Islet of Langerhans (tissue), 1 donor: Measurements from ENCODE around the gene NCAPG2.
A peak's percentile ranks its signal among the peaks of the same experiment; 100 is the strongest.
"Not testable (repeated sequence)": the region's sequence is repeated elsewhere in the genome, so short reads cannot be mapped to it uniquely, and the experiment has no call there.

Source experiments
- FAIRE-seq: peaks from one replicate; lab custom pipeline; 2011; peaks lifted over from hg19 to GRCh38; lab: Jason Lieb, UNC

Gene NCAPG2

DNA sequence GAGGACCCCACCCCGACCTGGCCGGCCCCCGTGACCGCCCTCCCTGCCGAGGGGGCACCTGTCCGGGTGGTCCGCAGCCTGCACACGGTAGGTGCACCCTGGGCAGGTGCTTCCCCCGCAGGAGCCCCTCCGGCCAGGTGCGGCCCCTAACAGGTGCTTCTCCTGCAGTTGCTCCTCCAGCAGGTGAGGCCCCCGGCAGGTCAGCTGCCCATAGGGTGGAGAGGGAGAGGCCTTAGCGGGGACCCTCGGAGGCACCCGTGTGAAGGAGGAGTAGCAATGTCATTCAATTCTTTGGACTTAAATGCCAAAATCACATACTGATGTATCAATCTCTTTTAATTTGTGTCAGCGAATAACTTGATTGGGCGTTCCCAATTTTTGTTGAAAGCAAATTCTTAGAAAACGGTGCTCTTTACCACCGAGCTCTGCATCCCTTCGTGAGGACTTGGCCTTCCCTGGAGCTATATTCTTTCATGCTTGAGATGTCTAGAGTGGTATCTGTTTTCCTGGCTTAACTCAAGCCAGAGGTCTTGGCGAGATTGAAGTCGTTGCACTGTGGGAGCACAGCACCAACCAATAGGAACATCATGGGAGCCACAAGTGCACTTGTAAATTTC lies 738 bp upstream of the NCAPG2 start:
- FAIRE-seq = no peak

DNA sequence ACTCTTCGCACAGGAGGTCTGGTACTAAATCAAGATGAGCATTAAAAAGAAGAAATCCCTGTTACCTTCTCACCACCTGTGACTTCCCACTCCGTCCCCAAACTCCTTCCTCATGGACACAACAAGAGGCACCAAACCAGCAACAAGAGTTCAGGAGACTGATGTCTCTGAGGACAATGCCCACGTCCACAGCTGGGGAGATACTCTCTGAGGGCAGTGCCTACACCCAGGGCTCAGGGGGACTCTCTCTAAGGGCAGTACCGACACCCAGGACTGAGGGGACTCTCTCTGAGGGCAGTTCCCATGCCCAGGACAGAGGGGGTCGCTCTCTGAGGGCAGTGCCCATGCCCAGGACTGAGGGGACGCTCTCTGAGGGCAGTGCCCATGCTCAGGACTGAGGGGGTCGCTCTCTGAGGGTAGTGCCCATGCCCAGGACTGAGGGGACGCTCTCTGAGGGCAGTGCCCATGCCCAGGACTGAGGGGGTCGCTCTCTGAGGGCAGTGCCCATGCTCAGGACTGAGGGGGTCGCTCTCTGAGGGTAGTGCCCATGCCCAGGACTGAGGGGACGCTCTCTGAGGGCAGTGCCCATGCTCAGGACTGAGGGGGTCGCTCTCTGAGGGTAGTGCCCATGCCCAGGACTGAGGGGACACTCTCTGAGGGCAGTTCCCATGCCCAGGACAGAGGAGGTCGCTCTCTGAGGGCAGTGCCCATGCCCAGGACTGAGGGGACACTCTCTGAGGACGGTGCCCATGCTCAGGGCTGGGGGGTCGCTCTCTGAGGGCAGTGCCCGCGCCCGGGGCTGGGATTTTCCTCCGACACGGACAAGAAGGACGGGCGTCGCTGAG lies 703 bp downstream of the NCAPG2 start:
- FAIRE-seq = not testable (repeated sequence)

DNA sequence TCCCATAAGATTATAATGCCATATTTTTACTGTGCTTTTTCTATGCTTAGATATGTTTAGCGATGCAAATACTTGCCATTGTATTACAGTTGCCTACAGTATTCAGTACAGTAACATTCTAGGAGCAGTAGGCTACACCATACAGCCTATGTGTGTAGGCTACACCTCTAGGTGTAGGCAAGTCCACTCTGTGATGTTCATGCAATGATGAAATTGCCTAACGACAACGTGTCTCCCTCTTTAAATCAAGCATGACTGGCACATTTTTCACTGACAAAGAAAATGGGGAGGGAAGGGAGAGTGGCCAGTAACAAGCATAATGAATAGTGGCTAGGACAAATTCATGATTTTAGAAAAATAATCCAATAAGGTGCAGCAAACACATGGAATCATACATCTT lies 1.7 kb downstream of the NCAPG2 start:
- no peak for FAIRE-seq

- FAIRE-seq = no peak
Measured at GRCh38 chr7:158702196-158702595, 2.4 kb downstream of the NCAPG2 start.

DNA sequence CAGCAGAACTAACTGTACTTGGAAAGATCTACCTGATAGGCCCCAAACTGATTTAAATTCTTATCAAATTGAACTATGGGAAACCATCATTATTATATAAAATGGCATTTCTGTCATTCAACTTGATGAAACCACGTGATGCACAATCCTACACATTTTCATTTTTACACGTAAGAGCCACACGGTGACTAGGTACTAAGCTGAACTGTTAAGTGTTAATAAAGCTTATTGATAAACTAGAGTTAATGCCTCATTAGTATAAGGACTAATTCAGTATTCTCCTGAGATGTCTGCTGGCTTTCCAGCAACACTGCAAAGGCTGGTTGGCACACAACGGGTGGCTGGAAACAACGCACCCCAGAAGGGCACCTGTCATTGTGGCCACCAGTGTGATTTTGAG lies 4.6 kb downstream of the NCAPG2 start:
- no peak for FAIRE-seq

DNA sequence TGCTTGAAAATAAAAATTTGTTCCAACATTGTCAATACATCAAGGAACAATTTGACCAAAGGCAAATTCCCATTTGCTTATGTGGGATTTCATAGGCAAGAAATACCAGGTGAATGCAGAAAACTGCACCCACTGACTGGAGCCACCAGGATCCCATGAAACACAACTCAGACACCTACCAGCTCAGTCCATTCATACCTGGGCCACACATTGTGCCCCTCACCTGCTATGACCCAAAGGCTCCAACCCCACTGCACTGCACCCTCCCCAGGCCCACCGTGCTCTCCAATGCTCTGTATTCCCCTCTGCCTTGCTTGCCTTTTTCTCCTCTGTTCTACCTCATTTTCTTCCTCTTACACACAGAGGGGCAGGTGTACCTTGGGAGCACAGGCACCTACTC lies 5.3 kb downstream of the NCAPG2 start:
- FAIRE-seq = no peak

- no peak for FAIRE-seq
Measured at GRCh38 chr7:158698657-158699195, 5.9 kb downstream of the NCAPG2 start.

GRCh38 chr7:158697597-158697996 lies 7.0 kb downstream of the NCAPG2 start:
- FAIRE-seq = not testable (repeated sequence)

- FAIRE-seq = no peak
Measured at GRCh38 chr7:158695726-158696452, 8.7 kb downstream of the NCAPG2 start.

DNA sequence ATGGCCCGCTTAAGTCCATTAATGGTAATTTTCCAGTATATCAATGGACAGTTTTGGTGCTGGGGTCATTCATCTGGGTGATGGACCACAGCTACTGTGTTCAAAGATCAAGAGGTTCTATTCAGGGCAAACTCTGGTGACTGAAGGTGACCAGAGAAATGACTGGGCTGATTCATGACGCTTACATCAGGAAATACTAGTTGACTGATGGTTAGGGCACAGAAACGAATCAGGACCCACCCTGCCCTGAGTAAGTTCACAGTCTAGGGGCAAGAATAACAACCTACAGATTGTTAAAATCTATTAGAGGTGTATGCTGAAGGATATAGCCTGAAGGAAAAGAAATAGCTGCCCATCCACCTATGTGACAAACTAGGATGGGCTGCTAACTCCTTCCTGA lies 9.5 kb downstream of the NCAPG2 start:
- FAIRE-seq = no peak

GRCh38 chr7:158694650-158695049 lies 10.0 kb downstream of the NCAPG2 start:
- no peak for FAIRE-seq

DNA sequence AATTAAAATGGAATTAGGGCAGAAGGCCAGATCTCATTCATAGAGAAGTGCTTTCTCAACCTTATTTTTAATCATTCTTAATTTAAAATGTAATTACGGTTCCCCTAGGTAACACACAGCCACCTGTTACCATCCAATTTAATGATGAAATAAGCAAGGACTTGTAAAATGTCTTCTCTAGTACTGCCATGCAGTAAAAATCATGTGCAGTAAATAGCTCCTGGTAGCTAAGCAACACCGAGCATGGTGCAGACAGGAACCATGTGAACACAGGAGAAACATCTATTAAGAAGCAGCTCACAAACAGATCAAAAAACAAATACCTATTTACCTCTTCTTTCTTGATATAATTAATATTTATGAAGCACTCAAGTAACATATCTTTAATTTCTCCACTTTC lies 15.1 kb downstream of the NCAPG2 start:
- FAIRE-seq = peak; percentile 88

DNA sequence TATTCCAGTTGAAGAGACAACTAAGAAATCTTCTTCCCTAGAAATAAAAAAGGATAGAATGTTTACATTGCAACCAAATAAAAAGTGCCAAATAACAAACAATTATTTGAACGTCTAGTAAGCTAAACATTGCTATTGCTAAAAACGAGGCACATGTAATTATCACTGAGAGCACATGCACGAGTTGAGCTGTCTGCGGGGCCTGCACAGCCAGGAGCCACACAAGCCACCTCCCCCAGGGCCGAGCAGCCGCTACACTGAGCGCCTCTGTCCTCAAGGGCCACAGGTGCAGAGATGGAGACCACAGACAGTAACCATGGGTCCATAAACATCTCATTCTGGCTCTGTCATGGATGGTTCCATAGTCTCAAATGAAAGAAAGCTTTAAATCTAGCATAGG lies 17.2 kb downstream of the NCAPG2 start:
- no peak for FAIRE-seq

DNA sequence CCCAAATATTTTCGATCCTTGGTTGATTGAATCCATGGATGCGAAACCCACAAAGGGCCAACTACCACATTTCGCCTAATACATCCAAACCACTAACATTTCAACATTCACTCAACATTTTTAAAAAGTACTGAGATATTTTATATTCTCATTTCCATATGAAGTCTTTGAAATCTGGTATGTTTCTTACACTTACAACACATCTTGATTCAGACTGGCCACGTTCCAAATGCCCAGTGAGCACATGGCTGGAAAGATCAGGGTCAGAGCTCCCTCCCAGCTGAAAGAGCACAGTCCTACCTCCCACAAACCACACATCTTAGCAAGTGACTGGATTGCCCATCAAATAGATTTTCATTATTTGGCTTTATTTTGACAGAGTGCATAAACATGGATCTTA lies 18.9 kb downstream of the NCAPG2 start:
- FAIRE-seq = no peak

- no peak for FAIRE-seq
Measured at GRCh38 chr7:158684329-158684728, 20.3 kb downstream of the NCAPG2 start.

DNA sequence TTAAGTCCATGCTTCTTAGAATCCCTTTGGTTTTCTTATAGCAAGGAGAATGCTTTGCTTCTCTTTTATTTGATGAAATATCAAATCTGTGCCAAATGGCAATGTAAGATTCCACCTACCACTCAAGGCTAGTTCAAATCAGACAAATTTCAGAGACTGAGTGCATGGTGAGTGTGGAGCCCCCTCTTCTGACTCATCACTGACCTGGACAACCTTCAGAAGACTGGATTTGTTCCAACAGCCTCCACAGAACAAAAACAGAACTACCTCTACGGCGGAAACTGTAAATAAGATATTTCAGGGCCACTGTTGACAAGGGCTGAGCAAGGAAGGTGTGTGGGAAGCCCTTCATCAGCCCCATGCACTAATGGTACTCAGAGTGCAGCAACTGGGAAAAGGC lies 21.1 kb downstream of the NCAPG2 start:
- FAIRE-seq = no peak

DNA sequence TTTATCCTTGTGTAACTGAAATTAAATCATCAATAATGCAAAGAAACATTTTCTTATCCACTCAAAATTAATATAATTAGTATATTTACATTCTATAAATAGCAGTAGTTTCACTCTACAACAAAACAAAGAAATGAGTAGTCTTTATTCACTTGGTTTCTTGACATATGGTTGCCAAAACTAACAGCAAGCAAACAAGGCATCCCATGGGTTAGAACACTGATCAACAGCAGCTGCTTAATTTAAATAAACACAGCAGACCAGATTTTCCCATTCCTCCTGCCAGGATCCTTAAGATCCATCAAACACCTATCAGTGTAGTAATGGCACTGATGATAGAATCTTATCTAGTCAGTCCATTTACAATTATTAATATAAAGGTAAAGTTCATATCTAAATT lies 22.1 kb downstream of the NCAPG2 start:
- FAIRE-seq = no peak

GRCh38 chr7:158680754-158681153 lies 23.9 kb downstream of the NCAPG2 start:
- FAIRE-seq = no peak

DNA sequence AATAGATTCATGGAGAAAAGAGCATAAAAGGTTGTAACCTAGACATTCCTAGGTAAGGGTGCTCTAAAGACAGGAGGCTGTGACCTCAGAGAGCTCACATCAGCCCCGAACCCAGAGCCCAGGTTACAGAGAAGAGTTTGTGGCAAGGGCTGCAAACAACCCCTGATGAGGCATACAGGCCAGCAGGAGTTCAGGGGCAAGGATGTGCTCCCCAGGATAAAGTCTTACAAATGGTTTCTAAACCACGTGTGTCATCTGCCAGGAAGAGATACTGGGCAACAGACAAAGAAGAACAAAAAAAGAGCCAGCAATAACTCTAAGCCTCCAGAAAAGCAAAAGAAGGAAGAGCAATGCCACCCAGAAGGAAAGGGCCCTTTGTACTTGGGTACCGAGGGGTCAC lies 27.7 kb downstream of the NCAPG2 start:
- FAIRE-seq = no peak

GRCh38 chr7:158676171-158676840 lies 28.3 kb downstream of the NCAPG2 start:
- no peak for FAIRE-seq

GRCh38 chr7:158672975-158673374 lies 31.6 kb downstream of the NCAPG2 start:
- no peak for FAIRE-seq

DNA sequence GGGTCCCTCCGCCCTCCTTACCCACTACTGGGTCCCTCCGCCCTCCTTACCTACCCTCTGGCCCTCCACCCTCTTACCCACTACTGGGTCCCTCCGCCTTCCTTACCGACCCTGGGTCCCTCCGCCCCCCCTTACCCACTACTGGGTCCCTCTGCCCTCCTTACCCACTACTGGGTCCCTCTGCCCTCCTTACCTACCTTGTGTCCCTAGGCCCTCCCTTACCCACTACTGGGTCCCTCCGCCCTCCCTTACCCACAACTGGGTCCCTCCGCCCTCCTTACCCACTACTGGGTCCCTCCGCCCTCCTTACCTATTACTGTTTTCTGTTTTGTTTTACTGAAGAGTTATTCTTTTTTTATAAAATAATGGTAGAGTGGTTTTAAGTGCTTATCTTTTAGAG lies 36.5 kb downstream of the NCAPG2 start:
- FAIRE-seq = not testable (repeated sequence)
